T1000 (cell line): ENCODE results near the gene SPON2.

Experiments used
- DNase-seq: peaks from one replicate; lab custom pipeline; 2025; ENCODE audit warnings: mixed read lengths; lab: John Stamatoyannopoulos, UW

SPON2 gene

DNA sequence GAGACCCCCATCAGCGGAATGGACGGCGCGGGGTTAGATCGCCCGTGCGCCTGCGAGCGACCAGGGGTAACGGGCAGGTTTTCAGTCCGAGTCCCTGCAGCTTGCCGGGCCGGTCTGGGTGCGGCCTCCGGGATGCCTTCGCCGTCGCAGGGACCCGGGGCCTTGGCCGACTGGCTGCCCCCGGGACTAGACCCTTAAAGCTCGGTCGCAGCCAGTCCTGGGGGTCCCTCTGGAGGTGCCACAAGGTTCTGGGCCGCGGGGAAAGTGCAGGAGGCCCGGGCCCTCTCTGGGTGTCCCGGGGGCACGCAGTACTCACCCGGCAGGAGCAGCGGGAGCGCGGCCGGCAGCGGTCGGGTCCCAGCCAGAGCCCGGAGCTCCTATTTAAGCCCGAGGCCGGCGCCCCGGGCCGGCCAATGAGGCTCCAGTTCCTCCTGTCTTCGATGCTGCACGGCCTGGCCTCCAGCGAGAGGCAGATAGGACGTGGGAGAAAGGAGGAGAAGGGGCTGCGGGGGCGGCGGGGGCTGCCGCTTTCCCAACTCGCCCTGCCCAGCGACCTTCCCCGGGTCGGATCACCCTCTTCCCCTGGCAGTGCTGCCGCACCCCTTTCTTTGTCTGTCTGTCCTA is at the start of gene SPON2:
TSS of gene SPON2 (minus strand) at position 356 of the 624 bp plus-strand sequence.
- DNase-seq, result no peak

DNA sequence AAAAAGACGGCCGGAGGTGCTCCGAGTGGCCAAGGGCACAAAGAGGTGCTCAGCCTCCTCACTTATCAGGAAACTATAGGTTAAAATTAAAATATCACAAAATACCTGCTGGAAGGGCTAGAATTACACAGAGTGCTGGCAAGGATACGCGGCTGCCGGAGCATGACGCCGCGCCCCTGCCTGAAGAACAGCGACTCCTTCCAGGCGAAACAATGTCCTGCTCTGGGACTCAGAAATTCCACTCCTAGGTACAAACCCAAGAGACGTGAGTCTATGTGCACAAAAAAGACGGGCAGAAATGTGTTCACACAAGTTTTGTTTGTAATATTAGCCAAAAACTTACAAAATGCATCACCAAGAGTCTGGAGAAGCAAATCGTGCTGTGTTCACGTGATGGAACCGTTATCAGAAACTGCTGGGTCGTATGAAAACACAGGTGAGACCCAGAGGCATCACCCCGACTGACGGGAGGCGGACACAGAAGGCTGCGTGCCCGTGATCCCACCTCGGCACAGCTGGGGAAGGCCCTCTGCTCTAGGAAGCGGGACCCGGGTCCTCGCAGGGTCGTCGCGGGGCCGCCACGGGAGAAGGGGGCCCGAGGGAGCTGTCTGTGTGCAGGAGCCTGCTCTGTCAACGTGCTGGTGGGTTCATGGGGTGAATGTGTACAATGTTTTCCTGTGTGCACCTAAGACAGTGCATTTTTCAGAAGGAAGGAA is 48.9 kb upstream of the SPON2 start:
- DNase-seq, result no peak

DNA sequence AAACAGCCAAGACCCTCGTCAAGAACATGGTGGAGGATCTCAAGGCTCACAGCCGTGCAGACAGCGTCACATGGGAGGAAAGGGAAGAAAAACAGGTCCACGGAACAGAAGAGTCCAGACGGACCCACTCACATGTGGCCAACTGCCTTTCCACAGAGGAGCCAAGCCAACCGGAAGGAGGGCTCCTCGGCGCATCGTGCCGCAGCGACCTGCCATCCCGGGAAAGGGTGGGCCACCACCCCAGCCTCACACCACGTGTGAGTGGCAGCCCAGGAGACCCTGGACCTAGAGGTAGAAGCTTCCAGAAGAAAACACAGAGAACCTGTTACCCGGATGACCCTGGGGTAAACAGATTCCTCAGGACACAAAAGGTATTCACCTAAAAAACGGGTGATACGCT is 48.2 kb upstream of the SPON2 start:
- DNase-seq, result no peak

DNA sequence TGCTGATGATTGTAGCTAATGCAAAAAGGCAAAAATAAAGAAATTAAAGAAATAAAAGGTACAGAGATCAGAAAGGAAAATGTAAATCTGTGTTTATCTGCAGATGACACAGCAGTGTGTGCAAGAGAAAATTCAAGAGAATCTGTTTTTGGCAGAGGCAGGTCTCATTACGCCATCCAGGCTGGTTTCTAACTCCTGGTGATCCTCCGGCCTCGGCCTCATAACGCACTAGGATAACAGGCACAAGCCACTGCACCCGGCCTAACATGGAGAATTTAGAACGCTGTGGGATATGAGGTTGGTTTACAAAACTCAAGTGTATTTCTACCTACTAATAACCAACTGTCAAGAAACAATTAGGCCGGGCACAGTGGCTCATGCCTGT is 47.2 kb upstream of the SPON2 start:
- DNase-seq, result no peak

DNA sequence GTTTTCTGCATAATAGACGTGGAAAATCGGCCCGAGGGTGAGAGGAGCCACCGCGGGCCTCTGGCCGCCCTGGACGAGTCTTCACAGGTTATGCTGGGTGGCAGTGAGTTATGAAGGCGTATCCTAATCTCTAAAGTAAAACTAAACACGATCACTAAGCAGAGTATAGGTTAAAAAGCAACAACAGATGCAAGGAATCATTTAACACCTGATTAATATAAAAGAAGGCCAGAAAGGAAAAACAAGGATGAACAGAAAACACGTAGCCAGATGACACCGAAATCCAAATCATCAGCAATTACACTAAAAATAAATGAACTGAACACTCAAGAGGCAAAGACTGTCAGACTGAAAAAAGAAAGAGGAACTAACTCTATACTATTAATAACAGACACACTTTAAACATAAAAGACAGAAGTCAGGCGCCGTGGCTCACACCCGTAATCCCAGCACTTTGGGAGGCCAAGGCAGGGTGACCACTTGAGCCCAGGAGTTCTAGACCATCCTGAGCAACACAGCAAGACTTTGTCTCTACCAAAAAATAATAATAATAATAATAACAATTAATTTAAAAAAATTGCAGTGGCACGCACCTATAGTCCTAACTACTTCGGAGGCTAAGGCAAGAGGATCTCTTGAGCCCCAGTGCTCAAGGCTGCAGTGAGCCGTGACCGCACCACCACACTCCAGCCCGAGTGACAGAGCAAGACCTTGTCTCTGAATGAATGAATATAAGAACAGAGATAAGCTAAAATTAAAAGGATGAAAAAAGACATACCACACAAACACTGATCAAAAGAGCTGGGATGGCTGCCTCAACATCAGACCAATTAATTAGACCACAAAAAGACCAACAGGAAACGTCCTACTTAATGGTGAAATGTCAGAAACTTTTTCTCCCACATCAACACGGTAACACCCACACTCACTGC is 46.5 kb upstream of the SPON2 start:
- DNase-seq, result no peak

DNA sequence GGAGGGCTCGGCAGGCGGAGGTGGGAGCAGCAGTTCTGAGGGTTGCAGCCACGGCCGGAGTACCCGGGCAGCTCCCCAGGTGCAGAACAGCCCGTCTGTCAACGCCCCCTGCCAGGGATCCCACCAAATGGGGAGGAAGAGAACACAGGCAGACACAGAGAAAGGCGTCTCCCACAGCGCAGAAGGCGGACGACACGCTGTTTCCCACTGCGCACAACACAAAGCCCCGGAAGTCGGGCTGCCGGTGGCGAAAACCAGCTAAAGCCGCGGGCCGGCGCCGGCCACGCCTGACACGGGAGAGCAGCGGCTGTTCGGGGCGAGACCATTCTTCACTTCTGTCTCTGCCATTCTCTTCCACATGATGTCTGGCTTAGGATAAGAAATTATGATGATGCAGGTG is 45.0 kb upstream of the SPON2 start:
- no peak for DNase-seq

DNA sequence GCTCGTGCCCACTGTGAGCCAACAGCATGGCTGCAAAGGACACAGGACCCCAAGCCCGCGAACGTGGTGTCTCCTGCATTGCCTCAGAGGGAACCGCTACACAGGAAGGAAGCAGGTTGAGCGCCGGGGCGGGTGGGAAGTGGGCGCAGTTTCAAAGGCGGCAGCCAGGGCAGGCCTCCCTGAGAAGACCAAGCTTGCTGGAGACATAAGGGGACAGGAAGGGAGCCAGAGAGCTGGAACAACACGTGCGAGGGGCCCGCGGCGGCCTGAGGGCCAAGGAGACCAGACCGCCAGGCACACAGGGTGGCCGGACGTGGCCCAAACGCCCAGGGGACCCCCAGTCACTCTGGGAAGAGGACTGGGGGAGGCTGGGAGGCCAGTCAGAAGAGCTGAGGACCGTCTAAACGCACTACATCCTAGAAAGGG is 44.5 kb upstream of the SPON2 start:
- no peak for DNase-seq

DNA sequence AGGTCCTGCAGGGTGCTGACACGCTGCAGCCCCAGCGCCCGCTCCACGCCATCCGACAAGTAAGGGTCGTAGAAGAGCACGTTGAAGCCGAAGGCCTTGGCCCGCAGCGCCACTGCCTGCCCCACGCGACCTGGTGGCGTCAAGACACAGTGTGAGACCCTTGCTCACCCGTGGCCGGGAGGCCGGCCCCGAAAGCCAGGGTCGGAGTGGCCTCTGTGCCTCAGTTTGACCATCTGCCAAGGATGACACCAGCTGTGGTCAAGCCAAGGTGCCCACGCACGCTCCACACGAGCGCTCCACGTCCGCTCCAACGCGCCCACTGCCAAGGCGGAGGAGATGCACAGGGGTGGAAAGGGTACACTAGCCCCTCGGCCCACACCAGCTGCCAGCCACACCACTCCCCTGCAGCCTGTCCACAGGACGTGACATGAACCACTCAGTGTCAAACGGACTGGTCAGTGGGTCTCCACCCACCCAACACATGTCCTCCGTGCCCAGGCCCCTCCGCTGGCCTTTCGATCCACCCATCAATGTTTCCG is 43.8 kb upstream of the SPON2 start:
- no peak for DNase-seq

DNA sequence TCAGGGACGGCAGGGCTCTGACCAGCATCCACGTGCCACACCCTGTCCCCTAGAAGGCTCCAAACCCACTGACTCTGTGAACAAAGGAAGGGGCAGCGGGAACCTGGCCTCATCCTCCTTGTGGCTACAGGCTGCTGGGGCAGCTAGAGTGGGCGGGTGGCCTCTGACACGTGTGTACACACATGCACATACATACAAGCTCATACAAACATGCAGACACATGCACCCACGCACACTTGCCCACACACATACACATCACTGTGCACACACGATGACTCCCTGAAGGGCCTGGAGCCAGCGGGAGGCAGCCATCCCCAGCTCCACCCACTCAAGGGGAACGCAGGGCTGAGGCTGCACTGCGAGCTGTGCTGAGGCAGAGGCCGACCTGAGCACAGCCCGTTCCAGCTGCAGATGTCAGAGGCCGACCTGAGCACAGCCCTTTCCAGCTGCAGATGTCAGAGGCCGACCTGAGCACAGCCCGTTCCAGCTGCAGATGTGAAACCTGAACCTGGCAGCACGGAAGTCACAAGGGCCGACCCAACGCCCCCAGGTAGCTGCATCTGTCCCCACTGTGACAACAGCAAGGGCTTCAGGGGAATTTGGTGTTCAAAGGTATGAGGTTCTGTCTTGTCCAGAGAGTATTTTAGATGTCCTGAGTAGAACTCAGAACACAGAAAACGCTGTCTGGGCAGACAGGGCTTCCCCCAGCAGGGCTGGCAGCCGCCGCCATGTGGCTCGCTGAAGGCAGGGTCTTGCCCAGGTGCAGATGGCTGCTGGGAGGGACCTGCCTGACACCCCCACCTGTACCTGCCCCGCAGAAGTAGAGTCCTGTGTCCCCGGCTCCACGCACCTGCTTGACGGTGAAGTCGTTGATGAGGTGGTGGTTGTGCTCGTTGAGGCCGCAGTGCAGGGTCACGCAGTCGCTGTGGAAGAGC is 43.0 kb upstream of the SPON2 start:
- DNase-seq, result no peak

DNA sequence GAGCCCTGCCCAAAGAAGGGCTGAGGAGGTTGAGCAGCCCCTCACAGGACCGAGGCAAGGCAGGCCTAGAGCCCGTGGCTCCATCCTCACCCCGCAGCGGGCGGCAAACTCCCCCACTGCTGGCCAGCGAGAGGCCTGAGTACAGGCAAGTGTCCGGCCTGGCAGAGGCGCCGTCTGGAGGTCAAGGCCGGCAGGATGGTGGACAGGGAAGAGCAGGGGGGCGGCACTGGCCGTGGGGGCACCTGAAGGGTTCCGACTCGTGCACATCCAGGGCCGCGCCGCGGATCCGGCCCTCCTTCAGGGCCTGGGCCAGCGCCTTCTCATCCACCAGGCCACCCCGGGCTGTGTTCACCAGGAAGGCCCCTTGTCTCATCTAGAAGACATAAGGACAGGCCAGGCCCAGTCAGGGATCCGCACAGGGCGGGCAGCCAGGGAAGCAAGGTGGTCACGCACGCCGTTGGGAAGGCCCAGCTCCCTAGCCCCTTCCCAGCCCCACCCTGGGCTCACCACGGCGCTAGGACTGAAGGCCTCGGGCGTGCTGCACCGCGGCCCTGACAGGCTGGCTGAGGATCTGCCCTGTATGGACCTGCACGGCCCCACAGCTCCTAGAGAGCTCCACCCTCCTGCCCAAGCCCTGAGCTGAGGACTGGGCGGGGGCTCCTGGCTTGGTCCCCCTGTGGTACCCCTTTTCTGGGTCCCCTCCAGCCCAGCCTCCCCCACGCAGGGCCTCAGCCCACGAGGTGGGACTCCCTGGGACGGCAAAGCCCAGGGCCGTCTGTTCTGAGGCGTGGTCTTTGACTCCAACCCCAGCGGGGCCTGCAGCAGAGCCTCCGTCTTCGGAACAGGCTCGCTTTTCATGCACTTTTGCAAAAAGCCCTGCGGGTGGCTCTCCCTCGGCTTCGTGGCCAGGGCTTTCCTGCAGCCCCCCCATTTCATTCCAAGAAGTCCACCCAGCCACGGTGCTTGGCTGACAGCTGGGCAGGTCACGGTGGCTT is 42.0 kb upstream of the SPON2 start:
- DNase-seq, result no peak

DNA sequence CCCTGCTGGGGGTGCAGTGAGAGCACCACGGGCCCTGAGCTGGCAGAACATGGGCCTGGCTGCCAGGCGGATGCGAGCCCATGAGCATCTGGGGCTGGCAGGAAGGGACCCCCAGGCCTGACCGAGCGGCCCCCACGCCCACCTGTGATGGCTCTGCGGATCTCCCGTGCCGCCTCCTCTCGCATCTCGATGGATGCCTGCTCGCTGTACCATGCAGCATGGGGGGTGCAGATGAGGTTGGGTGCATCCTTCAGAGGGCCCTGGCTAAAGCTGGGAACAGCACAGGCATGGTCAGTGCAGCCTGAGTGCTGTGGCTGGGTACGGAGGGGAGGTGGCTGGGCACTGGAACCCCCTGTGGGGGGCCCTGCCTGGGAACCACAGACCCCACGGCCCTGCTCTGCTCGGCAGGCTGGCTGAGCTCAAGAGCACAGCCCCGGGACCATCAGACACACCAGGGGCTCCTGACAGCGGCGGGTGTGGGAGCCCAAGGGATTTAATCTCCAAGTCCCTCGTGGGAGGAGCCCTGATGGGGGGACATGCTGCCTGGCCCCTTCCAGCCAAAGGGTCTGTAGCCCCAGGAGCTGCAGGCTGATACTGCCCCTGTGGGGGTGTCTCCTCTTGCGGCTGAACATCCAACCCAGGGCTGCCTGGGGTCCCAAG is 41.1 kb upstream of the SPON2 start:
- no peak for DNase-seq

DNA sequence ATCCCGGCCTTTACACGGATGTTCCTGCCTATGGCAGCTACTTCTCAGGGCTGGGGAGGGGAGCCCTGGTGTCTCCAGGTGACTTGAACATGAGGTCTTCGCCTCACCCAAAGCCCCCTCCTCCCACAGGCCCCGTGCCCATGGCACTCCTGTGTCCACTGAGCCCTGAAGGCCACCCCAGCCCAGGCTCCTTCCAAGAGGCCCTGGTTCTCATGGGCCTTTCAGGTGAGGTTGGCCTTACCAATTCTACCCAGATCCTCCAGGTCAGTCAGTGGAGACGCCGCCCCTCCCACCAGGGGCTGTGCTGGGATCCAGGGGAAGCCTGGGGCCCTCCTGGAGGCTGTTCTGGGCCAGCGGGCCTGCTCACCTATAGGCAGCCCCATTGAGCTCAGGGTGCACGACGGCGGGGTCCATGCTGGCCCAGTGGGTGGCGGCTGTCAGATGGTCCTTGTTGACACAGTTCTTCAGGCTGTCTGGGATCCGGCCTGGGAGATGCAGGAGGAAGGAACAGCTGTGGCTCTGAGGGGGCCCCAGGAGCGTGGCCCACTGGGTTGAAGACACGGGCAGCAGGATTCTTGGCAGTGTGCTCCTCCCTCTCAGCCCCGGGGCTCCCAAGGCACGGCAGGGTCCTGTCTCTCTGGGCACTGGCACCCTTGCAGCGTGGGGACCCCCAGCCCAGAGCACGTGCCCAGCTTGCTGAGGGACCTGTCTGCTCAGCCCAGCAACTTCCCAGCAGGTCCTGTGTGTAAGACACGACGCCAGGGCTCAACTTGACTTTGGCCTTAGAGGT is 40.4 kb upstream of the SPON2 start:
- DNase-seq, result no peak

DNA sequence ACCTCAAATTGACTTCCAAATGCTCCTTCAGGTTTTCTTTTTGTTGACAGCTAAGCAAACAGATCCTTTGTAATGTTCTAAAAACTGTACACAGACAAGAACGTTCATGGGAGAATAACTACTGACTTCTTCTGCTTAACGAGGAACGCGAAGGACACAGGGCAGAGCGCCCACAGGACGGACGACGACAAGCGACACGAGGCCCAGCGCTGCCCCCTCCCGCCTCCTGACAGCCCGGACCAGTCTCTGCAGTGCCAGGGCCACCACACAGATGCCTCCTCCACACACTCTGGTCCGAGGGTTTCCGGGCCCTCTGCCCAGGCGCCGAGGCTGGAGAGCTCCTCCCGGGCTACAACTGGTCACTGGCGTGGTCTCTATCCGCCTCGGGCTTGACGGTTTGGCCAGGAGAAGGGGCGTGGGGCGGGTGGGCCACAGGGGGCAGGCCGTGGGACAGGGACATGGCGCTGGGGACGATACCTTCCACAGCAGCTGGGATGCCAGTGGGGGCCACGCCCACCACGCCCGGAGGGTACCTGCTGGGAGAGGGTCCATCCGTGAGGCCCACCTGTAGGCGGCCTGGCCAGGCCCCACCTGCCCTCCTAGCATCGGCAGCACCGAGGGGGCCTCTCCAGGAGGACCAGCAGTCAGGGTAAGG is 39.6 kb upstream of the SPON2 start:
- DNase-seq, result no peak

DNA sequence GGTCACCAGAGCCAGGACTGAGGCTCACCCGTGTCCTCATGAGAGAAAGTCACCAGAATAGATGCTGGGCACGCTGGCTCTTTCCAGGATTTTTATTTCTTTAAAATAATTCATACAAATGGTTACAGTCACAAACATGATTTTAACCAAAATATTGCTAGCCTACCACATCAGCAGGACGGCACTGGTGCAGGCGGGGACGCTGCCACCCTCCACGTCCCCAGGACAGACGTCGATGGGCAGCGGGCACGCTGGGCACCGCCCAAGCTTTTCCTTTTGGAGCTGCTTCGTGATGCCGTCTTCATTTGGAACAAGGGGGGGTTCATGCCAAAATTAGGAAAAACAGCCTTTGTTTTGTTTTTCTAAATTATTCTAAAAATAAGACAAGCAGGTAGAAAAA is 39.0 kb upstream of the SPON2 start:
- DNase-seq, result no peak

DNA sequence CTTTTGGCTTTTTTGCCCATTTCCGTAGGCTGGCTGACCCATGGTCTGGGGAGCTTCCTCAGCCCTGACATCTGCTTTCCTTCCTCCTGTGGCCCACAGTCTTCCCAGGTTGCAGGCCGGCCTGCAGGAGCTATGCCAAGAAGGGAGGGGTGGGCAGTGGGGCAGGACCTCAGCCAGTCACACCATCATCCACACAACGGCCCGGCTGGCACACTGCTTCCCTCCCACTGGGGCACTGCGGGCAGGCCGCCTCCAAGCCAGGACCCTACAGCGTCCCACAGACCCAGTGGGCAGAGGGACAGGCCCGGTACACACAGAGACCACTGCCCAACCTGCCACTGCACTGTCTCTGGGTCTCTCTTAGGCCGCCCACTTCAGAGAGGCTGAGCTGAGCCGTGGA is 38.6 kb upstream of the SPON2 start:
- DNase-seq, result no peak

DNA sequence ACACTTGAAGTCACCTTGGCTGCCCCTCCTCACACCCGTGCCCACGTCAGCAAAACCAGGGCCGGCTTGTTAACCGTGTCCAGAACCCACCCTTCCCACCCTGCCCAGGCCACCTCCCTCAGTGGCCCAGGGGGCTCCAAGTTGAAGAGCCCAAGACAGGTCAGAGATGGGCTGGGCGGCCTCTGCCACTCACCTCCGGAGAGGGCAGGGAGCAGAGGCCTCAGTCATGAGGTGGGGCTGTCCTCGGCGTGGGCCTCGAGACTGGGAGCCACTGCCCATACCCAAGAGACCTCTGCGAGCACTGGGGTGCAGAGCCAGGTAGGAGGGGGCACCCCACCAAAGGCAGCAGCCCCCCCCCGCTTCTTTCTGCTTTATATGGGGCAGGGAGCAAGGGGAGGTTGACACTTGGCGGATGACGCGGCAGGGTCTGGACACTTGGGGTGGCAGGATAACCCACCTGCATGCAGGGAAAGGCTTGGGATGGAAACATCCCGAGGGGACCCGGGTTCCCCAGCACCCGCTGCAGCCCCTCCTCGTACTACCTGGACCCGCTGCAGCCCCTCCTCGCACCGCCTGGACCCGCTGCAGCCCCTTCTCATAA is 38.0 kb upstream of the SPON2 start:
- DNase-seq, result no peak

DNA sequence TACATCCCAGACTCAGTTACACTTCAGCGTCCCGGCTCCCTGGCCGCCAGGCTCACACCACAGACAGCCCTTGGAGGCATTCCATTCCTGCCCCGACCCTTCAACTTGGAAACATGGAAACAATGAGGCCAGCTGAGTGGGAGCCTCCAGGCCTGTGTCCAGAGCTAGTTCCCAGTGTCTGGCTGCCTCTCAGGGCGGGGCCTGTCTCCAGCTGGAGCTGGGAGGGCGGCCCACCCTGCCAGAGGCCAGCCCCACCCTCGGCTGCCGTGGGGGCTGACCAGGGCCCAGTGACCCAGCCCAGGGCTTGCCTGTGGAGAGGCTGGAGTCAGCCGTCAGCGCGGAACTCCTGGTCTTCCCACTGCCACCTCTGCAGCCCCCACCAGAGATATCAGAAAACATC is 37.4 kb upstream of the SPON2 start:
- no peak for DNase-seq
